ENCODE data around the gene XIRP2.
A peak's percentile ranks its signal among the peaks of the same experiment; 100 is the strongest.
"Not testable (repeated sequence)": the region's sequence is repeated elsewhere in the genome, so short reads cannot be mapped to it uniquely, and the experiment has no call there.

Gene XIRP2

GRCh38 chr2:167100506-167100905 is 212.2 kb downstream of the XIRP2 start:
- TF ChIP-seq CTCF (conservative IDR thresholded peaks at IDR 0.05; ENCODE audit: control insufficient read depth, insufficient read depth, low read depth, low read length) = no peak
- no peak overlapping the region for H3K4me3 ChIP-seq (ENCODE audit: control insufficient read depth, low read depth, low read length)
- peak; percentile 20 for DNase-seq (ENCODE audit: low read depth)

- DNase-seq (ENCODE audit: low read depth) = no peak
- no peak overlapping the region for H3K4me3 ChIP-seq (ENCODE audit: control insufficient read depth, low read depth, low read length)
- TF ChIP-seq CTCF (conservative IDR thresholded peaks at IDR 0.05; ENCODE audit: control insufficient read depth, insufficient read depth, low read depth, low read length) = no peak
These were observed 214.9 kb downstream of the XIRP2 start for GRCh38 chr2:167103028-167103756.

- TF ChIP-seq CTCF (conservative IDR thresholded peaks at IDR 0.05; ENCODE audit: control insufficient read depth, insufficient read depth, low read depth, low read length) = no peak
- H3K4me3 ChIP-seq (ENCODE audit: control insufficient read depth, low read depth, low read length) = no peak overlapping the region
These were observed 215.5 kb downstream of the XIRP2 start for GRCh38 chr2:167103757-167104133.

GRCh38 chr2:167104691-167105090 is 216.4 kb downstream of the XIRP2 start:
- no peak for DNase-seq (ENCODE audit: low read depth)
- TF ChIP-seq CTCF (conservative IDR thresholded peaks at IDR 0.05; ENCODE audit: control insufficient read depth, insufficient read depth, low read depth, low read length) = no peak
- H3K4me3 ChIP-seq (ENCODE audit: control insufficient read depth, low read depth, low read length) = no peak overlapping the region

More at GRCh38 chr2:167103757-167104133, 215.5 kb downstream of the XIRP2 start:
- DNase-seq (ENCODE audit: low read depth) = no peak

- not testable (repeated sequence) for DNase-seq (ENCODE audit: low read depth); H3K4me3 ChIP-seq (ENCODE audit: control insufficient read depth, low read depth, low read length)
These were observed 221.4 kb downstream of the XIRP2 start for GRCh38 chr2:167109682-167110081.

- no peak overlapping the region for H3K4me3 ChIP-seq (ENCODE audit: control insufficient read depth, low read depth, low read length)
- no peak for TF ChIP-seq CTCF (conservative IDR thresholded peaks at IDR 0.05; ENCODE audit: control insufficient read depth, insufficient read depth, low read depth, low read length)
- no peak for DNase-seq (ENCODE audit: low read depth)
These were observed 222.1 kb downstream of the XIRP2 start for GRCh38 chr2:167110345-167110744.

GRCh38 chr2:167114018-167114417 is 225.7 kb downstream of the XIRP2 start:
- H3K4me3 ChIP-seq (ENCODE audit: control insufficient read depth, low read depth, low read length) = no peak overlapping the region
- no peak for DNase-seq (ENCODE audit: low read depth)
- TF ChIP-seq CTCF (conservative IDR thresholded peaks at IDR 0.05; ENCODE audit: control insufficient read depth, insufficient read depth, low read depth, low read length) = no peak

Measured in fibroblast of mammary gland (primary cell).